ENCODE data around the gene SHKBP1. TPM values are rescaled to one million over a fixed set of nuclear protein-coding genes. Genes with fewer than 3 reads are reported as not detected.

SHKBP1 gene
- total and polyA plus RNA-seq, 2 of the 8 experiments (the other 6 are each of a cell fraction or from before 2014, with no cell fraction given) = 74.6 to 98.8 TPM

GRCh38 chr19:40576585-40577451 lies at the start of gene SHKBP1 (continued):
- TF ChIP-seq ATF3 (IDR thresholded peaks at IDR 0.05; ENCODE audit: insufficient read depth, low read depth, low read length) = no peak
- TF ChIP-seq ASH2L (IDR thresholded peaks at IDR 0.05; ENCODE audit: low read length) = peak; percentile 66
- no peak for TF ChIP-seq SIRT6 (IDR thresholded peaks at IDR 0.05; ENCODE audit: low read length)
- TF ChIP-seq SP2 (IDR thresholded peaks at IDR 0.05; ENCODE audit: low read length) = peak; percentile 89
- TF ChIP-seq YY1 (IDR thresholded peaks at IDR 0.05; ENCODE audit: low read depth, low read length) = 0 out of 2 replicates have a peak, but pooled peaks have one; percentile 17
- 0 out of 2 replicates have a peak, but pooled peaks have one; percentile 13 for TF ChIP-seq RXRA (IDR thresholded peaks at IDR 0.05; ENCODE audit: insufficient read depth, low read depth, low read length)
- TF ChIP-seq KDM4A (IDR thresholded peaks at IDR 0.05; ENCODE audit: low read depth, low read length, severe bottlenecking) = peak; percentile 62
- TF ChIP-seq SP4 (IDR thresholded peaks at IDR 0.05; ENCODE audit: low read length) = peak; percentile 80; the same call in 1 of the 2 replicates
- peak in 1 of 2 experiments; percentile 37; a peak in 2 of 4 replicates for TF ChIP-seq SIN3A (conservative IDR thresholded peaks at IDR 0.05 in 1 of 2, IDR thresholded peaks at IDR 0.05 in 1 of 2; ENCODE audit: low read depth in 1 of 2, low read length in 2 of 2)
- peak; percentile 64; the same call in 1 of the 2 replicates for TF ChIP-seq PHF8 (conservative IDR thresholded peaks at IDR 0.05; ENCODE audit: low read depth, low read length)
- no peak for TF ChIP-seq RFX5 (IDR thresholded peaks at IDR 0.05; ENCODE audit: borderline replicate concordance, low read depth, low read length)
- TF ChIP-seq CHD2 (IDR thresholded peaks at IDR 0.05; ENCODE audit: low read length) = peak; percentile 94
- no peak for TF ChIP-seq BRCA1 (IDR thresholded peaks at IDR 0.05; ENCODE audit: low read depth, low read length)
- no peak for TF ChIP-seq HDAC6 (IDR thresholded peaks at IDR 0.05; ENCODE audit: low read depth, low read length)
- TF ChIP-seq EGR1 (IDR thresholded peaks at IDR 0.05; ENCODE audit: borderline replicate concordance, low read depth, low read length) = no peak
- peak; percentile 13 to 22; a peak in 1 of 4 replicates for TF ChIP-seq HDAC2 (IDR thresholded peaks at IDR 0.05; ENCODE audit: borderline replicate concordance in 1 of 2, low read depth in 2 of 2, low read length in 2 of 2)
